ENCODE data around the gene MORC4. TPM values are rescaled to one million over a fixed set of nuclear protein-coding genes. Genes with fewer than 3 reads are reported as not detected.

Gene MORC4
- total RNA-seq, 1 experiment from 2014 or later: 24.8 TPM

GRCh38 chrX:106948641-106949040, 51.4 kb downstream of the MORC4 start:
- ATAC-seq (peak; percentile 74), DNase-seq (peak; percentile 86)
- peak overlapping the region; percentile 78 for H3K27ac ChIP-seq (ENCODE audit: low read length)
- intact Hi-C loops (cut with micrococcal nuclease): no loop called here
- CTCF ChIA-PET: interaction anchor here (0.7 kb wide), 1 partner anchor 326 kb away, joined by 4 read pairs; no protein-coding TSS in a partner anchor
- TF ChIP-seq, protein P1, sequence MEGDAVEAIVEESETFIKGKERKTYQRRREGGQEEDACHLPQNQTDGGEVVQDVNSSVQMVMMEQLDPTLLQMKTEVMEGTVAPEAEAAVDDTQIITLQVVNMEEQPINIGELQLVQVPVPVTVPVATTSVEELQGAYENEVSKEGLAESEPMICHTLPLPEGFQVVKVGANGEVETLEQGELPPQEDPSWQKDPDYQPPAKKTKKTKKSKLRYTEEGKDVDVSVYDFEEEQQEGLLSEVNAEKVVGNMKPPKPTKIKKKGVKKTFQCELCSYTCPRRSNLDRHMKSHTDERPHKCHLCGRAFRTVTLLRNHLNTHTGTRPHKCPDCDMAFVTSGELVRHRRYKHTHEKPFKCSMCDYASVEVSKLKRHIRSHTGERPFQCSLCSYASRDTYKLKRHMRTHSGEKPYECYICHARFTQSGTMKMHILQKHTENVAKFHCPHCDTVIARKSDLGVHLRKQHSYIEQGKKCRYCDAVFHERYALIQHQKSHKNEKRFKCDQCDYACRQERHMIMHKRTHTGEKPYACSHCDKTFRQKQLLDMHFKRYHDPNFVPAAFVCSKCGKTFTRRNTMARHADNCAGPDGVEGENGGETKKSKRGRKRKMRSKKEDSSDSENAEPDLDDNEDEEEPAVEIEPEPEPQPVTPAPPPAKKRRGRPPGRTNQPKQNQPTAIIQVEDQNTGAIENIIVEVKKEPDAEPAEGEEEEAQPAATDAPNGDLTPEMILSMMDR (conservative IDR thresholded peaks at IDR 0.05; ENCODE audit: low read depth, low read length): no peak
- TF ChIP-seq EZH2phosphoT487 (IDR thresholded peaks at IDR 0.05; ENCODE audit: borderline replicate concordance, low read length) (no peak), EZH2 (IDR thresholded peaks at IDR 0.05; ENCODE audit: low read length, unreplicated experiment) (no peak)
- H4K20me1 ChIP-seq (ENCODE audit: low read length): no peaks in the 10 kb centered on the region
- no peaks in the 10 kb centered on the region for H3K9me2 ChIP-seq (replicated peaks; ENCODE audit: low read length)
- H3K4me2 ChIP-seq (ENCODE audit: low read length): peak overlapping the region; percentile 63
- no peaks in the 10 kb centered on the region for H3K79me2 ChIP-seq (ENCODE audit: low read length)
- H3K9ac ChIP-seq (ENCODE audit: low read length): peak overlapping the region; percentile 36; the same call in 1 of the 2 replicates
- no TSS peak for BruUV-seq (replicated peaks)
- H3K4me3 ChIP-seq (ENCODE audit: low read length): no peak overlapping the region; the same call in 1 of the 2 replicates
- peaks cover 4% of the 10 kb centered on the region for H3F3A ChIP-seq (ENCODE audit: low read length, unreplicated experiment)
- H3K27me3 ChIP-seq (ENCODE audit: low read length): no peaks in the 10 kb centered on the region
- no peaks in the 10 kb centered on the region for H3K9me3 ChIP-seq (ENCODE audit: low read length)
- H3K4me1 ChIP-seq (ENCODE audit: insufficient read depth, low read length): peaks cover 47% of the 10 kb centered on the region
- no peaks in the 10 kb centered on the region for H3K36me3 ChIP-seq (ENCODE audit: low read depth, low read length)
- POLR2A ChIA-PET (ENCODE audit: unreplicated experiment): interaction anchor here (0.6 to 0.7 kb wide), 3 partner anchors 17 to 777 kb away, joined by 3 to 6 read pairs (median 5); no protein-coding TSS in a partner anchor
- H2AFZ ChIP-seq (ENCODE audit: low read length): no peak overlapping the region

- no peak overlapping the region for H3K4me3 ChIP-seq (ENCODE audit: low read length)
- H3K9ac ChIP-seq (ENCODE audit: low read length): no peak overlapping the region
- DNase-seq: peak; percentile 61
- peak; percentile 71 for ATAC-seq
- H3K36me3 ChIP-seq (ENCODE audit: low read depth, low read length): no peaks in the 10 kb centered on the region
- peaks cover 4% of the 10 kb centered on the region for H3F3A ChIP-seq (ENCODE audit: low read length, unreplicated experiment)
- H3K9me2 ChIP-seq (replicated peaks; ENCODE audit: low read length): no peaks in the 10 kb centered on the region
- ChIA-PET CTCF (interaction anchor here (0.9 to 1.1 kb wide), 2 partner anchors 13 to 47 kb away, joined by 4 to 12 read pairs; no protein-coding TSS in a partner anchor), POLR2A (ENCODE audit: unreplicated experiment) (interaction anchor here (0.6 kb wide), 1 partner anchor 10 kb away, joined by 3 read pairs; no protein-coding TSS in a partner anchor)
- no peak overlapping the region for H3K27ac ChIP-seq (ENCODE audit: low read length)
- no TSS peak for BruUV-seq (replicated peaks)
- no peaks in the 10 kb centered on the region for H3K9me3 ChIP-seq (ENCODE audit: low read length)
- no peak overlapping the region for H3K4me2 ChIP-seq (ENCODE audit: low read length)
- H3K79me2 ChIP-seq (ENCODE audit: low read length): no peaks in the 10 kb centered on the region
- H4K20me1 ChIP-seq (ENCODE audit: low read length): no peaks in the 10 kb centered on the region
- intact Hi-C loops (cut with micrococcal nuclease): no loop called here
- TF ChIP-seq, protein P1 (conservative IDR thresholded peaks at IDR 0.05; ENCODE audit: low read depth, low read length): no peak
- TF ChIP-seq EZH2 (IDR thresholded peaks at IDR 0.05; ENCODE audit: low read length, unreplicated experiment) (no peak), EZH2phosphoT487 (IDR thresholded peaks at IDR 0.05; ENCODE audit: borderline replicate concordance, low read length) (no peak)
- H3K4me1 ChIP-seq (ENCODE audit: insufficient read depth, low read length): peaks cover 42% of the 10 kb centered on the region
- no peak overlapping the region for H2AFZ ChIP-seq (ENCODE audit: low read length)
- H3K27me3 ChIP-seq (ENCODE audit: low read length): no peaks in the 10 kb centered on the region
Measured at GRCh38 chrX:106946464-106946863, 53.5 kb downstream of the MORC4 start.

GRCh38 chrX:106940068-106940467, 59.9 kb downstream of the MORC4 start:
- no peaks in the 10 kb centered on the region for H4K20me1 ChIP-seq (ENCODE audit: low read length)
- H3K27me3 ChIP-seq (ENCODE audit: low read length): no peaks in the 10 kb centered on the region
- intact Hi-C loops (cut with micrococcal nuclease): no loop called here
- no peaks in the 10 kb centered on the region for H3K79me2 ChIP-seq (ENCODE audit: low read length)
- TF ChIP-seq EZH2phosphoT487 (IDR thresholded peaks at IDR 0.05; ENCODE audit: borderline replicate concordance, low read length) (no peak), EZH2 (IDR thresholded peaks at IDR 0.05; ENCODE audit: low read length, unreplicated experiment) (no peak)
- TF ChIP-seq, protein P1 (conservative IDR thresholded peaks at IDR 0.05; ENCODE audit: low read depth, low read length): no peak
- H3F3A ChIP-seq (ENCODE audit: low read length, unreplicated experiment): no peaks in the 10 kb centered on the region
- H3K27ac ChIP-seq (ENCODE audit: low read length): no peak overlapping the region
- H3K9me3 ChIP-seq (ENCODE audit: low read length): no peaks in the 10 kb centered on the region
- H3K9me2 ChIP-seq (replicated peaks; ENCODE audit: low read length): no peaks in the 10 kb centered on the region
- BruUV-seq (replicated peaks): no TSS peak
- peak; percentile 89 for ATAC-seq
- no peaks in the 10 kb centered on the region; the same call in 1 of the 2 replicates for H3K36me3 ChIP-seq (ENCODE audit: low read depth, low read length)
- H2AFZ ChIP-seq (ENCODE audit: low read length): no peak overlapping the region
- ChIA-PET CTCF (no interaction called here), POLR2A (ENCODE audit: unreplicated experiment) (no interaction called here)
- no peaks in the 10 kb centered on the region for H3K4me1 ChIP-seq (ENCODE audit: insufficient read depth, low read length)
- no peak overlapping the region for H3K4me2 ChIP-seq (ENCODE audit: low read length)
- no peak overlapping the region for H3K4me3 ChIP-seq (ENCODE audit: low read length)
- no peak overlapping the region for H3K9ac ChIP-seq (ENCODE audit: low read length)
- DNase-seq: no peak
